SU-DHL-6 (cell line): ENCODE data around the gene KHSRP.

Experiments used
- H2AFZ ChIP-seq: fragments of 200-600 bp; sonication (generic); 2 replicates; pipeline ENCODE4 v1.6.1; 2014; ENCODE audit warnings: low read depth, mild to moderate bottlenecking, moderate library complexity, mixed read lengths, antibody characterized with exemption, low read length; ENCODE audit not compliant: severe bottlenecking
- H3F3A ChIP-seq: fragments of 200-600 bp; shearing (Covaris generic); 2 replicates; pipeline ENCODE4 v1.6.0; 2016; ENCODE audit warnings: antibody characterized with exemption, mild to moderate bottlenecking; ENCODE audit not compliant: insufficient read depth
- H3K27ac ChIP-seq: fragments of 200-600 bp; sonication (generic); 2 replicates; pipeline ENCODE4 v1.5.1; 2016; ENCODE audit warnings: low read depth, mild to moderate bottlenecking, low read length, moderate library complexity, mixed read lengths
- H3K27me3 ChIP-seq: fragments of 200-600 bp; sonication (generic), shearing (Covaris generic); 2 replicates; pipeline ENCODE4 v1.6.0; 2014; ENCODE audit warnings: mild to moderate bottlenecking, low read length
- H3K36me3 ChIP-seq: fragments of 200-600 bp; sonication (generic); 2 replicates; pipeline ENCODE4 v1.6.1; 2014; ENCODE audit warnings: mild to moderate bottlenecking, low read length, mixed read lengths
- H3K4me2 ChIP-seq: fragments of 300-600, 200-600 bp; shearing (Covaris generic), sonication (generic); 2 replicates; pipeline ENCODE4 v1.6.0; 2014; ENCODE audit warnings: low read length, low read depth, mild to moderate bottlenecking; ENCODE audit not compliant: poor library complexity, severe bottlenecking
- H3K4me3 ChIP-seq: fragments of 200-600 bp; sonication (generic); 2 replicates; pipeline ENCODE4 v1.5.1; 2014; ENCODE audit warnings: antibody characterized with exemption, low read length, mild to moderate bottlenecking, mixed read lengths; ENCODE audit not compliant: insufficient read depth, poor library complexity, severe bottlenecking
- H3K79me2 ChIP-seq: fragments of 200-600 bp; sonication (generic); 2 replicates; pipeline ENCODE4 v1.6.1; 2014; ENCODE audit warnings: mild to moderate bottlenecking, low read length, moderate library complexity; ENCODE audit not compliant: insufficient read depth
- H3K9ac ChIP-seq: fragments of 200-600 bp; sonication (generic); 2 replicates; pipeline ENCODE4 v1.7.0; 2014; ENCODE audit warnings: mild to moderate bottlenecking, low read length
- H3K9me2 ChIP-seq: fragments of 200-600 bp; sonication (generic); replicated peaks from 2 replicates; pipeline ENCODE4 v1.6.1; 2014; ENCODE audit warnings: low read length; ENCODE audit not compliant: insufficient read depth
- H3K9me3 ChIP-seq: fragments of 200-600 bp; sonication (generic); 2 replicates; pipeline ENCODE4 v1.6.1; 2014; ENCODE audit warnings: low read length, mixed read lengths; ENCODE audit not compliant: insufficient read depth
- H4K20me1 ChIP-seq: fragments of 200-600 bp; sonication (generic); 2 replicates; pipeline ENCODE4 v1.6.1; 2014; ENCODE audit warnings: low read depth, mild to moderate bottlenecking, antibody characterized with exemption, low read length, moderate library complexity, mixed read lengths
- CTCF ChIP-seq: fragments of 200-600 bp; sonication (generic); IDR thresholded peaks from one replicate; pipeline ENCODE4 v1.5.1; 2017; ENCODE audit warnings: antibody characterized with exemption, mild to moderate bottlenecking, low read length, moderate library complexity; ENCODE audit not compliant: insufficient read depth, poor library complexity, severe bottlenecking
- EZH2phosphoT487 ChIP-seq: fragments of 200-600 bp; sonication (generic), shearing (Covaris generic); conservative IDR thresholded peaks from 2 replicates; pipeline ENCODE4 v1.6.1; 2018; ENCODE audit warnings: mild to moderate bottlenecking, antibody characterized with exemption, low read length, moderate library complexity, mixed read lengths

KHSRP gene

GRCh38 chr19:6453951-6454565 is 29.4 kb upstream of the KHSRP start:
- H3K9me3 ChIP-seq = no peaks in the 10 kb centered on the region
- TF ChIP-seq EZH2phosphoT487 = no peak
- no peak for TF ChIP-seq CTCF
- no peak overlapping the region for H3K9ac ChIP-seq
- no peaks in the 10 kb centered on the region for H3K9me2 ChIP-seq
- H3K79me2 ChIP-seq = no peaks in the 10 kb centered on the region
- no peak overlapping the region for H2AFZ ChIP-seq
- no peaks in the 10 kb centered on the region for H4K20me1 ChIP-seq
- H3K4me3 ChIP-seq = no peak overlapping the region
- no peaks in the 10 kb centered on the region for H3F3A ChIP-seq
- H3K4me2 ChIP-seq = no peak overlapping the region
- peaks cover 6% of the 10 kb centered on the region; the same call in 1 of the 2 replicates for H3K36me3 ChIP-seq
- no peaks in the 10 kb centered on the region for H3K27me3 ChIP-seq
- H3K27ac ChIP-seq = no peak overlapping the region

- Histone ChIP-seq H4K20me1 (no peaks in the 10 kb centered on the region), H3K4me3 (no peak overlapping the region), H3K9ac (no peak overlapping the region), H3K27me3 (no peaks in the 10 kb centered on the region), H3K9me2 (no peaks in the 10 kb centered on the region), H3F3A (no peaks in the 10 kb centered on the region), H3K79me2 (no peaks in the 10 kb centered on the region), H3K9me3 (no peaks in the 10 kb centered on the region), H3K36me3 (peaks cover 6% of the 10 kb centered on the region; the same call in 1 of the 2 replicates), H3K27ac (no peak overlapping the region), H3K4me2 (no peak overlapping the region), H2AFZ (no peak overlapping the region)
- TF ChIP-seq EZH2phosphoT487 = no peak
- no peak for TF ChIP-seq CTCF
Measured at GRCh38 chr19:6452899-6453298, 28.3 kb upstream of the KHSRP start.

GRCh38 chr19:6452223-6452614 is 27.6 kb upstream of the KHSRP start:
- Histone ChIP-seq H3K9me3 (no peaks in the 10 kb centered on the region), H3K36me3 (peaks cover 6% of the 10 kb centered on the region; the same call in 1 of the 2 replicates), H3K4me2 (no peak overlapping the region), H3K9ac (no peak overlapping the region), H3K27ac (no peak overlapping the region), H2AFZ (no peak overlapping the region), H3K79me2 (no peaks in the 10 kb centered on the region), H3K9me2 (no peaks in the 10 kb centered on the region), H3F3A (no peaks in the 10 kb centered on the region), H3K4me3 (no peak overlapping the region), H4K20me1 (no peaks in the 10 kb centered on the region), H3K27me3 (no peaks in the 10 kb centered on the region)
- no peak for TF ChIP-seq EZH2phosphoT487
- TF ChIP-seq CTCF = no peak
